ENCODE results near the gene TMEM72. TPM values are rescaled to one million over a fixed set of nuclear protein-coding genes. Genes with fewer than 3 reads are reported as not detected.

The TMEM72 gene
- total RNA-seq, 1 experiment from 2014 or later, result not detected

Other genes with a start within 250 kb of the TMEM72 start
- gene RASSF4, start 48.5 kb downstream of the TMEM72 start, total RNA-seq (2021; ENCODE audit: unreplicated experiment), result 13.9 TPM
- gene DEPP1, start 67.5 kb downstream of the TMEM72 start, total RNA-seq (2021; ENCODE audit: unreplicated experiment), result 16.6 TPM
- 14.6 TPM for gene ZNF22, start 89.6 kb downstream of the TMEM72 start, total RNA-seq (2021; ENCODE audit: unreplicated experiment)